Osteoblast (primary cell): ENCODE data around the gene TPCN1. TPM values are rescaled to one million over a fixed set of nuclear protein-coding genes. Genes with fewer than 3 reads are reported as not detected.

Experiments used
- DNase-seq: peaks from one replicate; pipeline ENCODE4 v3.0.0; 2011; ENCODE audit warnings: low spot score, mixed read lengths; ENCODE audit not compliant: insufficient read length; ENCODE audit errors: missing footprints
- H2AFZ ChIP-seq: 2 replicates; pipeline ENCODE4 v1.6.0; 2011; ENCODE audit warnings: mild to moderate bottlenecking, low read length
- H3K27ac ChIP-seq: 2 replicates; pipeline ENCODE4 v1.5.1; 2011; ENCODE audit warnings: mild to moderate bottlenecking, low read depth, low read length, moderate library complexity
- H3K27me3 ChIP-seq: 2 replicates; pipeline ENCODE4 v1.6.0; 2012; ENCODE audit warnings: mild to moderate bottlenecking, control low read depth, inconsistent platforms, low read length, moderate library complexity; ENCODE audit not compliant: insufficient read depth
- H3K36me3 ChIP-seq: 2 replicates; pipeline ENCODE4 v1.5.1; 2011; ENCODE audit warnings: mild to moderate bottlenecking, low read length, control low read depth, moderate library complexity; ENCODE audit not compliant: insufficient read depth
- H3K4me1 ChIP-seq: 2 replicates; pipeline ENCODE4 v1.5.1; 2011; ENCODE audit warnings: mild to moderate bottlenecking, low read length, control low read depth, moderate library complexity; ENCODE audit not compliant: insufficient read depth
- H3K4me2 ChIP-seq: 2 replicates; pipeline ENCODE4 v1.6.0; 2011; ENCODE audit warnings: mild to moderate bottlenecking, low read length; ENCODE audit not compliant: insufficient read depth
- H3K4me3 ChIP-seq: fragments of 200-600 bp; sonication (generic); 3 replicates; pipeline ENCODE4 v1.5.1; 2012; ENCODE audit warnings: mild to moderate bottlenecking, low read length, inconsistent platforms; ENCODE audit not compliant: insufficient read depth
- H3K79me2 ChIP-seq: 2 replicates; pipeline ENCODE4 v1.6.0; 2012; ENCODE audit warnings: mild to moderate bottlenecking, low read length, control low read depth, inconsistent platforms; ENCODE audit not compliant: insufficient read depth
- H3K9me3 ChIP-seq: 2 replicates; pipeline ENCODE4 v1.5.1; 2011; ENCODE audit warnings: low read depth, low read length, control low read depth
- H4K20me1 ChIP-seq: 2 replicates; pipeline ENCODE4 v1.6.0; 2012; ENCODE audit warnings: mild to moderate bottlenecking, low read length, control low read depth; ENCODE audit not compliant: insufficient read depth
- total RNA-seq: library from RNA; depleted of rRNA; stranded (reverse); fragments of >200 nt; gene quantifications from 2 replicates; pipeline ENCODE4 v1.2.3, GENCODE V29; 2012
- TF ChIP-seq, protein P1 (sequence below): IDR thresholded peaks from 2 replicates; pipeline ENCODE4 v1.5.1; 2011; ENCODE audit warnings: mild to moderate bottlenecking, low read depth, low read length, moderate library complexity; ENCODE audit errors: extremely low read depth

Gene TPCN1
- total RNA-seq, 1 donor: 25.7 TPM

DNA sequence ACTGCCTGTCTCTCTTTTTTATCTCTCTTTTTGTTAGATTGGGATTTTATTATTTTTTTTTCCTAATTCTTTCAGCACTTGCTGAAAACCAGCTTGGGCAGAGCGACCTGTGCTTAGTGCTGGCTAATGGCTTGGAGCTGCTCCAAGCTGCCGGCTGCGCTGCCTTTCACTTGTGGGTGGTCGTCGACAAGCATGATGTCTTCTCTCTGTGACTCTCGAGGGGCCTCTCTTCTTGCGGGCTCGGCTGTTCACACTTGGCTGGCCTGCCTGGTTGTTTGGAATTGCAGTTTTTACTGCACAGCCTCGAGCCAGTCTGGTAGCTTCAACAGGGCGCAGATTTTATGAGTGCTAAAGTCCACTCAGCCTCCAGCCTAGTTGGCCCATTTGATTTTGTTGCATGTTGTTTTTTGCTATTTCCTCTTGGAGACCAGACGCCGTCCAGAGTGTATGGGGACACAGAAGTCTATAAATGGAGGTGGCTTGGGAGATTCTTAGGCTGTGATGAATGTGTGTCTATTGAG lies 18.6 kb downstream of the TPCN1 start:
- Histone ChIP-seq H4K20me1 (no peaks in the 10 kb centered on the region), H3K4me1 (peaks cover 32% of the 10 kb centered on the region), H3K4me2 (no peak overlapping the region), H2AFZ (no peak overlapping the region), H3K4me3 (no peak overlapping the region), H3K27ac (peak overlapping the region; percentile 41), H3K9me3 (no peaks in the 10 kb centered on the region), H3K79me2 (peaks cover 4% of the 10 kb centered on the region), H3K36me3 (peaks cover 12% of the 10 kb centered on the region), H3K27me3 (no peaks in the 10 kb centered on the region)
- TF ChIP-seq, protein P1, sequence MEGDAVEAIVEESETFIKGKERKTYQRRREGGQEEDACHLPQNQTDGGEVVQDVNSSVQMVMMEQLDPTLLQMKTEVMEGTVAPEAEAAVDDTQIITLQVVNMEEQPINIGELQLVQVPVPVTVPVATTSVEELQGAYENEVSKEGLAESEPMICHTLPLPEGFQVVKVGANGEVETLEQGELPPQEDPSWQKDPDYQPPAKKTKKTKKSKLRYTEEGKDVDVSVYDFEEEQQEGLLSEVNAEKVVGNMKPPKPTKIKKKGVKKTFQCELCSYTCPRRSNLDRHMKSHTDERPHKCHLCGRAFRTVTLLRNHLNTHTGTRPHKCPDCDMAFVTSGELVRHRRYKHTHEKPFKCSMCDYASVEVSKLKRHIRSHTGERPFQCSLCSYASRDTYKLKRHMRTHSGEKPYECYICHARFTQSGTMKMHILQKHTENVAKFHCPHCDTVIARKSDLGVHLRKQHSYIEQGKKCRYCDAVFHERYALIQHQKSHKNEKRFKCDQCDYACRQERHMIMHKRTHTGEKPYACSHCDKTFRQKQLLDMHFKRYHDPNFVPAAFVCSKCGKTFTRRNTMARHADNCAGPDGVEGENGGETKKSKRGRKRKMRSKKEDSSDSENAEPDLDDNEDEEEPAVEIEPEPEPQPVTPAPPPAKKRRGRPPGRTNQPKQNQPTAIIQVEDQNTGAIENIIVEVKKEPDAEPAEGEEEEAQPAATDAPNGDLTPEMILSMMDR: no peak
- no peak for DNase-seq

DNA sequence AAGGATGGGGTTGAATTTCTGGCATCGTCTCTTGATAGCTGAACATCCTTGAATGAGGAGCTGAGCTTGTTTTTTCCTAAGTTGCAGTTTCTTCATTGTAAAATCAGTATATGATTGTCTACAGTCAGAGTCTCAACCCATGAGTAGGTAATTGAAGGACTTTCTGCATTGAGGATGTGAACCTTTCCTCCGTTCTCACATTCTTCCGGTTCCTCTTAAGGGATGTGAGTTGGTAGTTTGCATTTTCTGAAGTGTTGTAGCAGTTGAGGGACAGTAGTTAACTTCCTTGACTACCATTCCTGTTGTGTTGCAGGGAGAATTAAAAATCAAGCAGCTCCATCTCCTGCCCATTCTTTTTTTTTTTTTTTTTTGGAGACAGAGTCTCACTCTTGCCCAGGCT lies 19.1 kb downstream of the TPCN1 start:
- Histone ChIP-seq H3K4me2 (no peak overlapping the region), H3K36me3 (peaks cover 12% of the 10 kb centered on the region), H3K27me3 (no peaks in the 10 kb centered on the region), H4K20me1 (no peaks in the 10 kb centered on the region), H3K27ac (peak overlapping the region; percentile 22), H3K4me3 (no peak overlapping the region), H3K4me1 (peaks cover 32% of the 10 kb centered on the region), H2AFZ (no peak overlapping the region), H3K9me3 (no peaks in the 10 kb centered on the region), H3K79me2 (peaks cover 4% of the 10 kb centered on the region)
- peak; percentile 54 for DNase-seq
- TF ChIP-seq, protein P1: no peak

DNA sequence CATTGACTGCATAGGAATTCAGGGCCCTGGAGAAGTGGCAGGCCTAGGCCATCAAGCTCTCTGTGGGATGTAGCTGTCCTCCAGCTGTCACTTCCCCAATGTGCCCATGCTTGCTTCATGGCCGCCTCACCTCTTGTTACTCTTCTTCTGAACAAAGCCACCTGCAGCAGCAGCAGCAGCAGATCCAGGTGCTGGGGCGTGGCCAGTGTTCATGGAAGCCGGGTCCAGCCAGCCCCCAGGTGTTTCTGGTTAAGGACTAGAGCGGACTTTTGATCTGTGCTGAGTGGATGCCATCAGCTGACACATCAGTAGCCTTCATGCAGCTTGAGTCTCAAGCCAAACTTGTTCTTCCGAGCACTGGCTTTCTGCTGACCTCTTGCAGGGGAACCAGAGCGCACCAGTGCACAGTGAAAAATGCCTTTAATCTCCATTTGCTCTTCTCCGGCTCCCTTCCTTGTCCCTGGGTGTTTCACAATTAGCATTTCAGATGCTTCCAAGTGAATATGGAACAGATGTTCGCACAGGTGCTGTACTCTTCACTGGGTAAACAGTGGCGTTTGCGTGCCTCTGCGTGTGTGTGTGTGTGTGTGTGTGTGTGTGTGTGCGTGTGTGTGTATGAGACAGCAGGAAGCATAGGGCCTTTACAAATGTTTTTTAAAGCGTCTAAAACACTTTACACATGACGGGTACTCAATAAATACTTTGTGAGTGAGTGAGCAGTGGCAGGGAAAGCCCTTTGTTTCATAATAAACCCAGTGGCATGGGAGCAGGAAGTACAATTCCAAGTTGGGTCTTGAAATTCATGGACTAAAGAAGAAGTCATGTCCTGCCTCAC lies 20.1 kb downstream of the TPCN1 start:
- Histone ChIP-seq H3K79me2 (peaks cover 4% of the 10 kb centered on the region), H3K4me3 (peak overlapping the region; percentile 47), H3K4me1 (peaks cover 42% of the 10 kb centered on the region), H4K20me1 (no peaks in the 10 kb centered on the region), H2AFZ (peak overlapping the region; percentile 17), H3K36me3 (peaks cover 12% of the 10 kb centered on the region), H3K27ac (peak overlapping the region; percentile 92), H3K4me2 (peak overlapping the region; percentile 68), H3K27me3 (no peaks in the 10 kb centered on the region), H3K9me3 (no peaks in the 10 kb centered on the region)
- TF ChIP-seq, protein P1: no peak
- peak; percentile 90 for DNase-seq

DNA sequence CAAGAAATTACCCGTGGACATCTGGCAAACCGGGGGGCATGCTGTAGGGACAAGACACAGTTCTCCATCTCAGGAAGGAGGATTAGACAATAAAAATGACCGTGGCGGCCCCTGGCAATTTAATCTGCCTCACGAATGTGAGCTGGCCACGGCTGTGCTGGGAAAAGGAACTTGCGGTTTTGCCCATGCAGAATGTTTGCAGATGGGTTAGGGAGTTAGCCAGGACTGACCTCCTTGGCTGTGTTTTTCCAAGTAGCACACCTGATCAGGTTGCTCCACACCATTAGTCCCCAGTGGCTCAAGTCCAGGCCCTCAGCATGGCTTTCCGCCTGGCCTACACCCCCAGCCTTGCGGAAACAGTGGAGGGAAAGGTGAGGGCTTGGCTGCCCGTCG lies 20.8 kb downstream of the TPCN1 start:
- Histone ChIP-seq H3K9me3 (no peaks in the 10 kb centered on the region), H3K4me1 (peaks cover 48% of the 10 kb centered on the region), H3K36me3 (peaks cover 14% of the 10 kb centered on the region), H3K79me2 (peaks cover 4% of the 10 kb centered on the region), H3K27ac (peak overlapping the region; percentile 92), H3K27me3 (no peaks in the 10 kb centered on the region), H2AFZ (peak overlapping the region; percentile 17), H3K4me2 (peak overlapping the region; percentile 68), H4K20me1 (peaks cover 4% of the 10 kb centered on the region), H3K4me3 (no peak overlapping the region)
- TF ChIP-seq, protein P1: no peak
- DNase-seq: peak; percentile 78
